Measurements from ENCODE around the gene NKX1-1.
"Not testable (repeated sequence)": the region's sequence is repeated elsewhere in the genome, so short reads cannot be mapped to it uniquely, and the experiment has no call there.

The NKX1-1 gene

DNA sequence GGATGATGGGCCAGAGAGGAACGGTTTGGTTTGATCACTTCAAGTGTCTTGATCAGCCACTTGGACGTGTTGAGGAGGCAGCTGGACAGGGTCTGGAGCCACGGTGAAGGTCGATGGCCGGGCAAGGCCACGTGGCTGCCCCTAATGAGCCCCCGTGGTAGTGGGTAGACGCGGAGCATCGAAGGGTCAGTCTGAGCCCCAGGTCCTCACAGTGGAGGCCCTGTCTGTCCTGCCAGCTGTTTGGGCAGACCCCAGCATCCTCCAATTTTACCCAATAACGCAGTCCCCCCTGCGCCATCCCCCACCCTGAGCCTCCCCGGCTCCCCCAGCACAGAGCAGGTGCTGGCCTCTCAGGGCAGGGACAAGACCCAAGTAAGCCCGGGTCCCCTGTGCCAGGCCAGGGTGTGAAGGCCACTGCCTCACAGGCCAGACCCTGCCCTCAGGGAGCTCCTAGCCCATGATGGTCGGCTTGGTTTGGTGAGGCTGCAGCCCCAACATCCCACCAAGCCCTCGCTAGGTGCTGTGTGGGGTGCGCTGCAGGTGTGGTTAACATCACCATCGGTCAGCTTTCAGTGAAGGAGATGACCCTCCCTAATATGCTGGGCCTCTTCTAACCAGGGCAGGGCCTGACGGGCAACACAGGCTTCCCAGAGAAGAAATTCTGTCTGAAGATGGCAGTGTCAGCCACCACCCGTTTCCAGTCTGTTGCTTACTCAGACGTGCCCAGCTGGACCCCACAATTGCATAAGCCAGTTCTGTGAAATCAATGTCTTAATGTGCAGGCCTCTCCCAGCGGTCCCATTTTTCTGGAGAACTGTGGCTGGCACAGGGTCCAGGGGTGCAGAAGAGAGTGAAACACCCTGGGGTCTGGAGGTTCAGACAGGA is 40.5 kb upstream of the NKX1-1 start:
- H3K36me3 ChIP-seq (ENCODE audit: control insufficient read depth in 2 of 2, insufficient read depth in 2 of 2, low read length in 2 of 2): no peaks in the 10 kb centered on the region
- H3K27me3 ChIP-seq (ENCODE audit: control insufficient read depth in 1 of 2, insufficient read depth in 2 of 2, low read length in 2 of 2): peaks cover 10 to 32% of the 10 kb centered on the region in 2 donors
- H3K27ac ChIP-seq (ENCODE audit: low read length): no peak overlapping the region
- no peaks in the 10 kb centered on the region for H3K4me1 ChIP-seq (ENCODE audit: control insufficient read depth, insufficient read depth, low read length)
- H3K9ac ChIP-seq (ENCODE audit: low read length in 2 of 2): no peak overlapping the region
- H3K9me3 ChIP-seq (ENCODE audit: control insufficient read depth in 2 of 2, low read length in 2 of 2): no peaks in the 10 kb centered on the region
- H3K4me3 ChIP-seq (ENCODE audit: low read length in 2 of 2): no peak overlapping the region

DNA sequence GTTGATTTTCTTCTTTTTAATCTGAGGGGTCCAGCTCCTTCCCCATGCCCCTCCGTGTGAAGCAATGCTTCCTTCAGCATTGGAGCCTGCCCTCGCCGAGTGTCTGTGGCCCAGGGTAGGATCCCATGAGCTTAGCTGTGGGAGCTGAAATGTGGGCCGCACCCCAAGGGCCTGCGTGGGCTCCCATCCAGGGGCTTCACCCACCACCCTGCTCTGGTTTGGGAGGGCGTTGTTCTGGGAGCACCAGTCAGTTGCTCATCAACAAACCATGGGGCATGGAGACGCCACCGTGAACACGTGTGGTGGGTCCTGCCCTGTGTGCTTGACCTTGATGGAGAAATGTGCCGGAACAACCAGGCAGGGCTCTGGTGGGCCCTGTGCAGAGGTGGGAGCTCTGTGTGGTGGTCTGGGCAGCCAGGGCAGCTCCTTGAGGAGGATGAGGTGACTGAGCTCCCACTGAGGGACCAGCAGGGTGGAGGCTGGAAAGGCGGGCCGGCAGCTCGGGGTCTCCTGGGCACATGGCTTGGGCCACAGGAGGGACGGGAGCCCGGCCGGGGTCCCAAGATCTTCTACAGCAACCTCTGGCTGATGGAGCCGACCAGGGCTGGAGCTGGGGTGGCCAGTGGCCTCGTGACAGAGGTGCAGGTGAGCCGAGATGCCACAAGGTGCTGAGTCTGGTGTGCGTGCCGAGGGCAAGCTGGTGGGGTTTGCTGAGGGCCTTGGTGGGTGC is 39.6 kb upstream of the NKX1-1 start:
- H3K27ac ChIP-seq (ENCODE audit: low read length): no peak overlapping the region
- no peak overlapping the region for H3K4me3 ChIP-seq (ENCODE audit: low read length in 2 of 2)
- no peaks in the 10 kb centered on the region for H3K9me3 ChIP-seq (ENCODE audit: control insufficient read depth in 2 of 2, low read length in 2 of 2)
- no peak overlapping the region for H3K9ac ChIP-seq (ENCODE audit: low read length in 2 of 2)
- H3K27me3 ChIP-seq (ENCODE audit: control insufficient read depth in 1 of 2, insufficient read depth in 2 of 2, low read length in 2 of 2): peaks cover 10 to 29% of the 10 kb centered on the region in 2 donors
- H3K36me3 ChIP-seq (ENCODE audit: control insufficient read depth in 2 of 2, insufficient read depth in 2 of 2, low read length in 2 of 2): no peaks in the 10 kb centered on the region
- no peaks in the 10 kb centered on the region for H3K4me1 ChIP-seq (ENCODE audit: control insufficient read depth, insufficient read depth, low read length)

DNA sequence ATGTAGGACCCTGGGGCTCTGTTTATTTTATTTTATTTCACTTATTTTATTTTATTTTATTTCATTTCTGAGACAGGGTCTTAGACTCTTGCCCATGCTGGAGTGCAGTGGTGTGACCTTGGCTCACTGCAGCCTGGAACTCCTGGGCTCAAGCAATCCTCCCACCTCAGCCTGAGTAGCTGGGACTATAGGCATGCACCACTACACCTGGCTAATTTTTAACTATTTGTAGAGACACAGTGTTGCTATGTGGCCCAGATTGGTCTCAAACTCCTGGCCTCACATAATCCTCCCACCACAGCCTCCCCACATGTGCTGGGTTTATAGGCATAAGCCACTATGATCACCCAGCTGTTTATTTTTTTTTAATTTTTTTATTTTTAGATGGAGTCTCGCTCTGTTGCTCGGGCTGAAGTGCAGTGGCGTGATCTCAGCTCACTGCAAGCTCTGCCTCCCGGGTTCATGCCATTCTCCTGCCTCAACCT is 37.5 kb upstream of the NKX1-1 start:
- H3K27me3 ChIP-seq (ENCODE audit: control insufficient read depth in 1 of 2, insufficient read depth in 2 of 2, low read length in 2 of 2): peaks cover 0 to 20% of the 10 kb centered on the region in 2 donors
- not testable (repeated sequence) for H3K4me1 ChIP-seq (ENCODE audit: control insufficient read depth, insufficient read depth, low read length); H3K36me3 ChIP-seq (ENCODE audit: control insufficient read depth in 2 of 2, insufficient read depth in 2 of 2, low read length in 2 of 2); H3K4me3 ChIP-seq (ENCODE audit: low read length in 2 of 2); H3K27ac ChIP-seq (ENCODE audit: low read length); H3K9ac ChIP-seq (ENCODE audit: low read length in 2 of 2); H3K9me3 ChIP-seq (ENCODE audit: control insufficient read depth in 2 of 2, low read length in 2 of 2)

DNA sequence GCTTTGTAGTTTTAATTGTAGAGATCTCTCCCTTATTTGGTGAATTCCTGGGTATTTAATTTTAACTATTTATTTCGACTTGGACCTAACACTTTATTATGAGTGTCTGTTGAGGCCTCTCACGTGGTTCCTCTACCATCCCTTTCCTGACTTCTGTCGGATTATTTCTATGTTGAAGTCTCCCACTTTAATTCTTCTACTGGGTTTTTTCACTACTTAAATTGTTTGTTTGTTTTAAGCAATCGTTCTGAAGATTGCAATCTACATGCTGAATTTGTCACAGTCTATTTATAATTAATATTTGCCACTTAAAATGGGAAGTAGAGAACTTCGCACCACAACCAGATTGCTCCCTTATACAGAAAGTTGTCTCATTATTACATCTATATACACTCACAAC is 20.8 kb upstream of the NKX1-1 start:
- Histone ChIP-seq H3K4me1 (ENCODE audit: control insufficient read depth, insufficient read depth, low read length) (no peaks in the 10 kb centered on the region), H3K9me3 (ENCODE audit: control insufficient read depth in 2 of 2, low read length in 2 of 2) (peaks cover 0 to 2% of the 10 kb centered on the region in 2 donors), H3K27ac (ENCODE audit: low read length) (no peak overlapping the region), H3K9ac (ENCODE audit: low read length in 2 of 2) (no peak overlapping the region), H3K4me3 (ENCODE audit: low read length in 2 of 2) (no peak overlapping the region), H3K36me3 (ENCODE audit: control insufficient read depth in 2 of 2, insufficient read depth in 2 of 2, low read length in 2 of 2) (no peaks in the 10 kb centered on the region), H3K27me3 (ENCODE audit: control insufficient read depth in 1 of 2, insufficient read depth in 2 of 2, low read length in 2 of 2) (peaks cover 0 to 7% of the 10 kb centered on the region in 2 donors)

DNA sequence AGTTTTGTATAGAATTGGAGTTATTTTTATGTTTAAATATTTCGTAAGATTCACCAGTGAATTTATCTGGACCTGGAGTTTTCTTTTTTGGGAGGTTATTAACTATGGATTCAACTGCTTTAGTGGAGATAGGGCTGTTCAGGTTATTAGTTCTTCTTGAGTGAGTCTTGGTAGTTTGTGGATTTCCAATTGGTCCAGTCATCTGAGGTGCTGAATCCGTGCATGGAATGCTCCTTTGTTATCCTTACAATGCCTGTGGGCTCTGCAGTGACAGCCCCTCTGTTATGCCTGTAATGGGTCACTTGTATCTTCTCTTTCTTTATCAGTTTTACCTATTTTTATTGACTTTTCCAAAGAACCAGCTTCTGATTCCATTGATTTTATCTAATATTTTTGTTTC is 15.4 kb upstream of the NKX1-1 start:
- H3K27ac ChIP-seq (ENCODE audit: low read length): no peak overlapping the region
- no peak overlapping the region for H3K9ac ChIP-seq (ENCODE audit: low read length in 2 of 2)
- no peak overlapping the region for H3K4me3 ChIP-seq (ENCODE audit: low read length in 2 of 2)
- no peaks in the 10 kb centered on the region for H3K36me3 ChIP-seq (ENCODE audit: control insufficient read depth in 2 of 2, insufficient read depth in 2 of 2, low read length in 2 of 2)
- peaks cover 9 to 14% of the 10 kb centered on the region in 2 donors for H3K27me3 ChIP-seq (ENCODE audit: control insufficient read depth in 1 of 2, insufficient read depth in 2 of 2, low read length in 2 of 2)
- peaks cover 0 to 2% of the 10 kb centered on the region in 2 donors for H3K9me3 ChIP-seq (ENCODE audit: control insufficient read depth in 2 of 2, low read length in 2 of 2)
- H3K4me1 ChIP-seq (ENCODE audit: control insufficient read depth, insufficient read depth, low read length): no peaks in the 10 kb centered on the region

DNA sequence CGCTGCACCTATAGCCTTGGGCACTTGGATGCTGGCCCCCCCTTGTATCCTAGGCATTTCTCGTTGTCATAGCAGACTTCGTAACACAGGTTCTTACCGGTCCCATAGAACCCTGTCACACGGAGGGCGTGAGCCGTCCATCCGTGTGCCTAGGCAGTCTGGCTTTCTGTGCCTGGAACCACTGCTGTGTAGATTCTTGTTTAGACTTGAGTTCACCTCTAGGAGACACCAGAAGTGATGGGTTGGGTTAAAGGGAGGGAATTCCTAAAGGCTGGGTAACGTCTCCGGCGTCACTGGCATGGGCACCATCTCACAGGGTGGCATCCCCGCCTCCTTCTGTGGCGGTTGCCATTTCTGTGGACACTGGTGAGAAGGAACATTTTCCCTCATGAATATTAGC is 13.5 kb upstream of the NKX1-1 start:
- H3K4me3 ChIP-seq (ENCODE audit: low read length in 2 of 2): no peak overlapping the region
- H3K27me3 ChIP-seq (ENCODE audit: control insufficient read depth in 1 of 2, insufficient read depth in 2 of 2, low read length in 2 of 2): peaks cover 18 to 23% of the 10 kb centered on the region in 2 donors
- no peak overlapping the region for H3K9ac ChIP-seq (ENCODE audit: low read length in 2 of 2)
- H3K36me3 ChIP-seq (ENCODE audit: control insufficient read depth in 2 of 2, insufficient read depth in 2 of 2, low read length in 2 of 2): no peaks in the 10 kb centered on the region
- no peak overlapping the region for H3K27ac ChIP-seq (ENCODE audit: low read length)
- H3K9me3 ChIP-seq (ENCODE audit: control insufficient read depth in 2 of 2, low read length in 2 of 2): no peaks in the 10 kb centered on the region
- H3K4me1 ChIP-seq (ENCODE audit: control insufficient read depth, insufficient read depth, low read length): no peaks in the 10 kb centered on the region

DNA sequence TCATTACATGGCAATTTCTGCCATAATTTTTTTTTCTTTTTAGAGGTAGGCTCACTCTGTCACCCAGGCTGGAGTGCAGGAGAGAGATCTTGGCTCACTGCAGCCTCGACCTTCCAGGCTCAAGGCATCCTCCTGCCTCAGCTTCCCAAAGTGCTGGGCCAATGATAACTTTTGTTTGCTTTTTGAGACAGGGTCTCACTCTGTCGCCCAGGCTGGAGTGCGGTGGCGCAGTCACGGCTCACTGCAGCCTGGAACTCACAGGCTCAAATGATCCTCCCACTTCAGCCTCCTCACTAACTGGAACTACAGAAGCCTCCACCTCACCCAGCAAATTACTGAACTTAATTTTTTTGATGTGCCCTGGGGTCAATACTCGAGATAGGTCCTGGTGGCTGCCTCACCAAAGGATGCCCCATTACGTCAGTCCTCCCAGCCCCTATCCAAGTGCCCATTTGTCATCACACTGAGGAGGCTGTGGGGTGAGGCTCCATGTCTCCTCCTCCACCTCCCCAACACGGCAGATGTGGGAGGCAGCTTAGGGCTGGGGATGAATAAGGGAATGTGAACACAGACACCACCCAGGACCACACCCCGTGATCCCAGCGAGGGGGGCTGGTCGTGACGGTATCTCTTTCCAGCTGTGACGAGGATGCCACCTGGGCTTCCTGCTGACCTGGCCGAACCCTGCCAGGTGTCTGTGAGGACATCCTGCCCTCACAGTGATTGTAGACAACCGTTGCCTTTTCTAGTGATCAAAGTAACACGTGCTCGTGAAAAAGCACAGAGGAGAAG is 12.4 kb upstream of the NKX1-1 start:
- Histone ChIP-seq H3K9me3 (ENCODE audit: control insufficient read depth in 2 of 2, low read length in 2 of 2) (no peaks in the 10 kb centered on the region), H3K4me3 (ENCODE audit: low read length in 2 of 2) (no peak overlapping the region), H3K27me3 (ENCODE audit: control insufficient read depth in 1 of 2, insufficient read depth in 2 of 2, low read length in 2 of 2) (peaks cover 22 to 25% of the 10 kb centered on the region in 2 donors), H3K27ac (ENCODE audit: low read length) (no peak overlapping the region), H3K4me1 (ENCODE audit: control insufficient read depth, insufficient read depth, low read length) (no peaks in the 10 kb centered on the region), H3K9ac (ENCODE audit: low read length in 2 of 2) (no peak overlapping the region), H3K36me3 (ENCODE audit: control insufficient read depth in 2 of 2, insufficient read depth in 2 of 2, low read length in 2 of 2) (no peaks in the 10 kb centered on the region)

DNA sequence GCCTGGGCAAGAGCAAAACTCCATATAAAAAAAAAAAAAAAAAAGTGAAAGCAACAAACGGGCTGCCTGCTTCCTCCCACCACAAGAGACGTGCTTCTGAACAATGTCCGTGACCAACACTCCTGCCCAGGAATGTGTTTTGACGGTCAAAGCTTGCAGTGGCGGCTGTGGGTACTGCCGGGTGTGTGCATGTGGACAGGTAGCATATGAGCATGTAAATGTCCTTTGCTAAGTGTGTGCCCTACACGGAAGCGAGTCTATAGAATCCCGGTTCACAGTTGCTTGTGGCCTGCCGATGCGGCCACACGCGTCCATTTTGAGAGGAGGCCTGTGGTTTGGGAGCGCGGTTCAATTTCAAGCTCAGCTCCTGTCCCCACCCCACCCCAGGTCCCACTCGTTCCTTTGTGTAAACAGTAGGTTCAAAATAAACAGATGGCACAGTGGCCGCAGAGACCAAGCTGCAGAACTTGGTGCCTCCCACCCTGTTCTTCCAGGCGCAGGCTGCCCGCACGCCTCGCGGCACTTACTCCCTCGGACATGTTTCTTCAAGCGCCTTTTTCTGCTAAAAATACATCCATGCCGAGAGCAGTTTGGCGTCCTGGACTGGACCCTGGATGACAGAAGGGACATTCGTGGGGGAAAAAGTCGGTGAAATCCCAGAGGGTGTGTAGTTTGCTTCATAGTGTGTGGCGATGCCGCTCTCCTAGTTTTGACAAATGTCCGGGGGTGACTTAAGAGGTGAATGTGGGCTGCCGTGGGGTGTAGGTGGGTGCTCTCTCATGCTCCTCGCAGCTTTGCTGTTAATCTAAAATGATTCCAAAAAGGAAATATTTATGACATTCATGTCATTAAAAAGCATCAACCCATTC is 11.5 kb upstream of the NKX1-1 start:
- Histone ChIP-seq H3K4me3 (ENCODE audit: low read length in 2 of 2) (no peak overlapping the region), H3K4me1 (ENCODE audit: control insufficient read depth, insufficient read depth, low read length) (no peaks in the 10 kb centered on the region), H3K27ac (ENCODE audit: low read length) (no peak overlapping the region), H3K36me3 (ENCODE audit: control insufficient read depth in 2 of 2, insufficient read depth in 2 of 2, low read length in 2 of 2) (no peaks in the 10 kb centered on the region), H3K9ac (ENCODE audit: low read length in 2 of 2) (no peak overlapping the region), H3K9me3 (ENCODE audit: control insufficient read depth in 2 of 2, low read length in 2 of 2) (peaks cover 0 to 2% of the 10 kb centered on the region in 2 donors), H3K27me3 (ENCODE audit: control insufficient read depth in 1 of 2, insufficient read depth in 2 of 2, low read length in 2 of 2) (peaks cover 31 to 35% of the 10 kb centered on the region in 2 donors)

DNA sequence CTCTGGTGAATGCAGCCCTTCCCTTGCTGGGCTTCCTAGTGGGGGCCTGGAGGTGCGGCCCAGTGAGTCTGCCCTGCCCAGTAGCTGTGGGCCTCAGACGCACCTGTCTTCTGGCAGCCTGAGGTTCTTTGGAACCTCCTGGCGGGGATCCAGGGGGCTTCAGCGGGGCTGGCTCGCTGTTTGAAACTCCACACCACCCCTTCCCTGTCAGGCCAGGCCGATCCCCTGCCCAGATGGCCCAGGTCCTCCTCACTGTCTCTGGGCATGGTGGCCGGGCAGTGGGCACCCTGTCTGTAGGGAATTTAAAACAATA is 10.7 kb upstream of the NKX1-1 start:
- no peaks in the 10 kb centered on the region for H3K36me3 ChIP-seq (ENCODE audit: control insufficient read depth in 2 of 2, insufficient read depth in 2 of 2, low read length in 2 of 2)
- no peak overlapping the region for H3K9ac ChIP-seq (ENCODE audit: low read length in 2 of 2)
- H3K4me3 ChIP-seq (ENCODE audit: low read length in 2 of 2): no peak overlapping the region
- no peak overlapping the region for H3K27ac ChIP-seq (ENCODE audit: low read length)
- peaks cover 0 to 3% of the 10 kb centered on the region in 2 donors for H3K9me3 ChIP-seq (ENCODE audit: control insufficient read depth in 2 of 2, low read length in 2 of 2)
- H3K4me1 ChIP-seq (ENCODE audit: control insufficient read depth, insufficient read depth, low read length): no peaks in the 10 kb centered on the region
- H3K27me3 ChIP-seq (ENCODE audit: control insufficient read depth in 1 of 2, insufficient read depth in 2 of 2, low read length in 2 of 2): peaks cover 40 to 42% of the 10 kb centered on the region in 2 donors
